ENCODE measurements around the gene GJA5.

Gene GJA5

GRCh38 chr1:147754661-147755060 lies 5.7 kb downstream of the GJA5 start:
- no peak for DNase-seq (ENCODE audit: low read depth in 2 of 2)
- H3K4me3 ChIP-seq (replicated peaks in 1 of 2; ENCODE audit: low read depth in 2 of 2, low read length in 2 of 2), result no peak overlapping the region
- TF ChIP-seq CTCF (IDR thresholded peaks at IDR 0.05; ENCODE audit: low read depth, low read length), result no peak

GRCh38 chr1:147753081-147753480 lies 7.3 kb downstream of the GJA5 start:
- no peak for TF ChIP-seq CTCF (IDR thresholded peaks at IDR 0.05; ENCODE audit: low read depth, low read length)
- no peak for DNase-seq (ENCODE audit: low read depth in 2 of 2)
- no peak overlapping the region for H3K4me3 ChIP-seq (replicated peaks in 1 of 2; ENCODE audit: low read depth in 2 of 2, low read length in 2 of 2)

- no peak overlapping the region for H3K4me3 ChIP-seq (replicated peaks in 1 of 2; ENCODE audit: low read depth in 2 of 2, low read length in 2 of 2)
- DNase-seq (ENCODE audit: low read depth in 2 of 2), result no peak
- TF ChIP-seq CTCF (IDR thresholded peaks at IDR 0.05; ENCODE audit: low read depth, low read length), result no peak
These were observed 7.9 kb downstream of the GJA5 start for GRCh38 chr1:147752511-147752910.

- no peak for TF ChIP-seq CTCF (IDR thresholded peaks at IDR 0.05; ENCODE audit: low read depth, low read length)
- no peak overlapping the region for H3K4me3 ChIP-seq (replicated peaks in 1 of 2; ENCODE audit: low read depth in 2 of 2, low read length in 2 of 2)
- DNase-seq (ENCODE audit: low read depth in 2 of 2), result no peak
These were observed 9.1 kb downstream of the GJA5 start for GRCh38 chr1:147751346-147751745.

GRCh38 chr1:147750618-147751217 lies 9.7 kb downstream of the GJA5 start:
- no peak for TF ChIP-seq CTCF (IDR thresholded peaks at IDR 0.05; ENCODE audit: low read depth, low read length)
- no peak for DNase-seq (ENCODE audit: low read depth in 2 of 2)
- H3K4me3 ChIP-seq (replicated peaks in 1 of 2; ENCODE audit: low read depth in 2 of 2, low read length in 2 of 2), result no peak overlapping the region

GRCh38 chr1:147749792-147750191 lies 10.6 kb downstream of the GJA5 start:
- H3K4me3 ChIP-seq (replicated peaks in 1 of 2; ENCODE audit: low read depth in 2 of 2, low read length in 2 of 2), result no peak overlapping the region
- DNase-seq (ENCODE audit: low read depth in 2 of 2), result no peak
- TF ChIP-seq CTCF (IDR thresholded peaks at IDR 0.05; ENCODE audit: low read depth, low read length), result no peak
